ENCODE results near the gene GRIP1. TPM values are rescaled to one million over a fixed set of nuclear protein-coding genes. Genes with fewer than 3 reads are reported as not detected.
A peak's percentile ranks its signal among the peaks of the same experiment; 100 is the strongest.
"Not testable (repeated sequence)": the region's sequence is repeated elsewhere in the genome, so short reads cannot be mapped to it uniquely, and the experiment has no call there.

The GRIP1 gene
- total RNA-seq, 1 experiment from 2014 or later: 0.77 TPM

DNA sequence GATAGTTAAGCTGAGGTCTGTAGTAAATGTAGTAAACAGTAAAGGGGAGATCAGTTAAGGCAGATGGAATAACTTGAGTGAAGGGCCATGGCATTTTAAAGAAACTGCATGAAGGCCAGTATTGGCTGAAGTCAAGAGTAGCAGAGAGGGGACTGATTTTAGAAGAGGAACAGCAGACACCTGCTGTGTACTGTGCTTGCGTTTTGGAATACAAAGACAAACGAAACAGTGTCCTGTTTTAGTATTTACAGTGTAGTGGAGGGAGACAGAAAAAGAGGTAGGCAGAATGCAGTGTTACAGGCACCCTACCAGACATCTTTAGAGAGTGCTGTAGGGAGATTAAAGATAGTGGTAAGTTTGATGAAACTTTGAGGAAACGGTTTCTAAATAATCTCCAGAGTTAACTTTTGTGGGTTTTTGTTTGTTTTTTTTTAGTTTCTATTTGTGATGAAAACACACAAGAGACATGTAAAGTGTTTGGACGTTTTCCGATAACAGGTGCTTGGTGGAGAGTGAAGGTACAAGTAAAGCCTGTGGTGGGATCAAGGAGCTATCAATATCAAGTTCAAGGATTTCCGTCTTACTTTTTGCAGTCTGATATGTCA, 374.5 kb downstream of the GRIP1 start:
- no peak for DNase-seq (ENCODE audit: low read depth, low spot score)
- in situ Hi-C loops (cut with HindIII; ENCODE audit: low pct_unique_long_range_greater_than_20kb, low sequenced_read_pairs): no loop called here

DNA sequence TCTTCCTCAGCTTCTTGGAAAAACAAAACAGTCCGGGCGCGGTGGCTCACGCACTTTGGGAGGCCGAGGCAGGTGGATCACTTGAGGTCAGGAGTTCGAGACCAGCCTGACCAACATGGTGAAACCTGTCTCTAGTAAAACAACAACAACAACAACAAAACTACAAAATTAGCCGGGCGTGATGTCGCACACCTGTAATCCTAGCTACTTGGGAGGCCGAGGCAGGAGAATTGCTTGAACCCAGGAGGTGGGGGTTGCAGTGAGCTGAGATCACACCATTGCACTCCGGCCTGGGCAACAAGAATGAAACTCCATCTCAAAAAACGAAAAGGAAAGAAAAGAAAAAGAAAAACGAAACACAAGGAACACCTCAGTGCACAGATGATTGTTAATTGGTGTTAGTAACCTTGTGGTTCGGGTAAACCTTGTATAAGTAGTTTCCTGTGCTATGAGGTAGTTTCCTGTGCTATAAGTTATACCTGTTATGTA, 375.5 kb downstream of the GRIP1 start:
- DNase-seq (ENCODE audit: low read depth, low spot score); in situ Hi-C loops (cut with HindIII; ENCODE audit: low pct_unique_long_range_greater_than_20kb, low sequenced_read_pairs): not testable (repeated sequence)

DNA sequence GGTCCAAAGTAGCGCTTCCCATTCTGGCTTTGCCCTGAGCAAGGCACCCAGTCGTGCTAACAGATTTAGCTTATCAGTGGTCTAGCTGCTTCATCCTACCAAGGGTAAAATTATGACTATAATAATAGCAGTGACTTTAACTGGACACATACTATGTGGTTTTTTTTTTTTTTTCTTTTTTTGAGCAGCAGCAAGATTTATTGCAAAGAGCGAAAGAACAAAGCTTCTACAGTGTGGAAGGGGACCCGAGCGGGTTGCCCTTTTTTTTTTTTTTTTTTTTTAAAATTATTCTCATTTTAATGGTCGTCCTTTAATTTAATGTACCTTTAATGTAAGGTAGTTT, 376.1 kb downstream of the GRIP1 start:
- in situ Hi-C loops (cut with HindIII; ENCODE audit: low pct_unique_long_range_greater_than_20kb, low sequenced_read_pairs): no loop called here

DNA sequence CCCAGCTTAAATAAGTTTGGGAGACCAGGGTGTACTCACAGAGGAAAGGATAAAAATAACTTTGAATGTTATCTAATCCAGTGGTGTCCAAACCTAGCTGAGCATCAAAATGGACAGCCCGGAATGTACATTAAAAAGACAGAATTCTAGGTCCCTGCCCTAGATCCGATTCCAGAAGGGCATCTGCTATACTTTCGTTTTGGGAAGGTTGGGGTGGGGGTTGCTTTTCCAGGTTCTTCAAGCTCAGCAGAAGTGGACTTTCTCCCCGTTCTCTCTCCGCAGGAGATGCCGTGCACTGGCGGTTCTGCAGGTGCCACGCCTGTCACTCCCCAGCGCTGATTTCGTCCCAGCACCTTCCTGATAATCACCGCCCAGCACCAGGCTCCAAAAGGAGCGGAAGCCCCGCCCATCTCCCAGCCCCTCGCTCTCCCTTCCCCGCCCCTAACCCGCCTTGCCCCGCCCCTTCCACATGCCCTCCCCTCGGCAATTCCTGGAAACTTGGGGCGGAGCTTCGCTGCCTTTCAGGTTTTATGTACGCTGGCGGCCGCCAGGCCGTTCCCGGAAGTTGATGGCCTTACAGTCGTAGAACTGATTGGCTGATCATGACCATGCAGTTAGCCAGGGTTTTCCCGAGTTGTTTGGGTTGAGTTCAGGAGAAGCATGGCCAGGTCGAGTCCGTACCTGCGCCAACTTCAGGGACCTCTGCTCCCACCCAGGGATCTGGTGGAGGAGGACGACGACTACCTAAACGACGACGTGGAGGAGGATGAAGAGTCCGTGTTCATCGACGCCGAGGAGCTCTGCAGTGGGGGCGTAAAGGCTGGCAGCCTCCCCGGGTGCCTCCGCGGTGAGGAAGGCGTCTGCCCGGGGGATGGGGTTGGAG, 376.7 kb downstream of the GRIP1 start, which contains the start of gene HELB:
TSS of gene HELB (plus strand) at position 550 of the 883 bp plus-strand sequence. CDS start at position 661, 111 bp downstream.
- peak; percentile 98 for DNase-seq (ENCODE audit: low read depth, low spot score)
- in situ Hi-C loops (cut with HindIII; ENCODE audit: low pct_unique_long_range_greater_than_20kb, low sequenced_read_pairs): no loop called here

More for the DNA sequence above, 376.1 kb downstream of the GRIP1 start:
- DNase-seq (ENCODE audit: low read depth, low spot score): no peak

DNA sequence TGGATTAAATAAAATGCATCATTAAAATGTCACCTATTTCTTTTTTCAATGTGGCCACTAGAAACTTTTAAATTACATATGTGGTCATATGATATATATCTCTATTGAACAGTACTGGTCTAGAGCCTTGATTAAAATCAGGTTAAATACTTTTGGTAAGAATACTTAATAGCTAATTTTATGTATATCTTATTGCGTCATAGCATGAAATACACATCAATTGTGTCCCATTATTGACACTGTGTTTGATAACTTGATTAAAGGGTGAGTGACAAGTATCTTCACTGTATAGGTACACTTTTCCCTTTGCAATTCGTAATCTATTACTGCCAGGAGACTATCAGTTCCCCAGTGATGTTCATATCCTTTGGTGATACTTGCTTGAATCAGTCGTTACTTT, 381.0 kb downstream of the GRIP1 start:
- in situ Hi-C loops (cut with HindIII; ENCODE audit: low pct_unique_long_range_greater_than_20kb, low sequenced_read_pairs): no loop called here
- DNase-seq (ENCODE audit: low read depth, low spot score): no peak

Small RNA genes lying within 50 kb of the gene (small RNA-seq; reads per million reads assigned to genes)
- gene OSBPL9P5: 0 reads per million in 2 experiments

Data from SK-MEL-5 (cell line).